ENCODE data around the gene GRM4. TPM values are rescaled to one million over a fixed set of nuclear protein-coding genes. Genes with fewer than 3 reads are reported as not detected.
"Not testable (repeated sequence)": the region's sequence is repeated elsewhere in the genome, so short reads cannot be mapped to it uniquely, and the experiment has no call there.

Gene GRM4
- total RNA-seq, 1 experiment from 2014 or later: not detected

DNA sequence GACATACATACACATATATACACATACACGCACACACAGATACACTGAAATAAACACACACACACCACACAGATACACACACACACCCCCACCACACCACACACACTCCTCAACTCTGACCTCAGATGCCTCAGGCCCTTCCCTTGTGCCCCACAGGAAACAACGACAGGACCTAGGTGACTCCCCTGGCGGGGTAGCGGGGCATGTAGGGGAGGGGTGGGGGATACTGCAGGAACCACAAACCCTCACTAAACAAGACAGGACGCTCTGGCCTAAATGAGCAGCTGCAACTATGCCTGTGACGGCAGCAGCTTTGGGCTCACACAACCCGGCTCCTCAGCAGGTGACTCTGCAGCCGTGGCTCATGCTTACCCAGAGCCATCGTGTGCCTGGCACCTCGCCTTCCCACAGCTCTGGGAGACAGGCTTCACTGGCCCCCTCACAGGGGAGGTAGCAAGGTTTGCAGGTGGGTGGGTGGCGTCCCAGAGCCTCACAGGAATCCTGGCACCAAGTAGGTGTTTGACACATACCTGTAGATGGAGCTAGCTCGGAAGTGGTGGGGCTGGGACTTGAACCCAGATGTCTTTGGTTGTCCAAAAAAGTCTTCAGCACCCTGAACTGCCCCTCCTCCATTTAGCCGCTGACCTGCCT lies 100.8 kb downstream of the GRM4 start:
- Mint-ChIP-seq H3K27ac (ENCODE audit: low read depth, unreplicated experiment) (no peak overlapping the region), H3K4me3 (ENCODE audit: unreplicated experiment) (no peak overlapping the region), H3K36me3 (ENCODE audit: insufficient read depth, unreplicated experiment) (no peaks in the 10 kb centered on the region), H3K27me3 (ENCODE audit: insufficient read depth, unreplicated experiment) (peaks cover 28% of the 10 kb centered on the region), H3K4me1 (ENCODE audit: insufficient read depth, unreplicated experiment) (no peaks in the 10 kb centered on the region), H3K9me3 (ENCODE audit: unreplicated experiment) (no peaks in the 10 kb centered on the region)
- no TSS peak for BruUV-seq (replicated peaks)
- ChIA-PET POLR2A (interaction anchor here (0.6 to 1.1 kb wide), 2 partner anchors 16 to 1196 kb away, joined by 4 to 6 read pairs; no protein-coding TSS in a partner anchor), CTCF (no interaction called here)
- TF ChIP-seq, protein P1, sequence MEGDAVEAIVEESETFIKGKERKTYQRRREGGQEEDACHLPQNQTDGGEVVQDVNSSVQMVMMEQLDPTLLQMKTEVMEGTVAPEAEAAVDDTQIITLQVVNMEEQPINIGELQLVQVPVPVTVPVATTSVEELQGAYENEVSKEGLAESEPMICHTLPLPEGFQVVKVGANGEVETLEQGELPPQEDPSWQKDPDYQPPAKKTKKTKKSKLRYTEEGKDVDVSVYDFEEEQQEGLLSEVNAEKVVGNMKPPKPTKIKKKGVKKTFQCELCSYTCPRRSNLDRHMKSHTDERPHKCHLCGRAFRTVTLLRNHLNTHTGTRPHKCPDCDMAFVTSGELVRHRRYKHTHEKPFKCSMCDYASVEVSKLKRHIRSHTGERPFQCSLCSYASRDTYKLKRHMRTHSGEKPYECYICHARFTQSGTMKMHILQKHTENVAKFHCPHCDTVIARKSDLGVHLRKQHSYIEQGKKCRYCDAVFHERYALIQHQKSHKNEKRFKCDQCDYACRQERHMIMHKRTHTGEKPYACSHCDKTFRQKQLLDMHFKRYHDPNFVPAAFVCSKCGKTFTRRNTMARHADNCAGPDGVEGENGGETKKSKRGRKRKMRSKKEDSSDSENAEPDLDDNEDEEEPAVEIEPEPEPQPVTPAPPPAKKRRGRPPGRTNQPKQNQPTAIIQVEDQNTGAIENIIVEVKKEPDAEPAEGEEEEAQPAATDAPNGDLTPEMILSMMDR (IDR thresholded peaks at IDR 0.05; ENCODE audit: unreplicated experiment): no peak
- intact Hi-C loops (cut with micrococcal nuclease): no loop called here
- DNase-seq (ENCODE audit: unreplicated experiment): no peak

DNA sequence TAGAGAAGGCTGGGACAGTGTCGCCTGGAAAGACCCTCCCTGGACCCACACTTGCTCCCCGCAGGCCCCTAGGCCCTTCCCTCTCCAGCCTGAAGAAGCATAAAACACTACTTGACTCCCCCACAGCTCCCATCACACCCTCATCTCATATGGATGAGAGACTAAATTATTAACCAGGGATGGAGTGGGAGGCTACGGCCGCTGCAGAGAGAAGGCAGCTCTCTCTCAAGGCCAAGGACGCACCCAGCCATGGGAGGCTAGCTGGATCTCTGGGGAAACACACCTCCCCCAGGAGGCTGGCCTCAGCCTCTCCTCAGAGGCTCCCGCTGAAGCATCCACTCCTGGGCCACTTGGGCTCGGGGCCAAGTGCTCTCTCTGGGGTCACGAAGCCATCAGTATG lies 102.5 kb downstream of the GRM4 start:
- Mint-ChIP-seq H3K27ac (ENCODE audit: low read depth, unreplicated experiment) (no peak overlapping the region), H3K4me3 (ENCODE audit: unreplicated experiment) (no peak overlapping the region), H3K36me3 (ENCODE audit: insufficient read depth, unreplicated experiment) (no peaks in the 10 kb centered on the region), H3K9me3 (ENCODE audit: unreplicated experiment) (no peaks in the 10 kb centered on the region), H3K27me3 (ENCODE audit: insufficient read depth, unreplicated experiment) (peaks cover 11% of the 10 kb centered on the region), H3K4me1 (ENCODE audit: insufficient read depth, unreplicated experiment) (no peaks in the 10 kb centered on the region)
- DNase-seq (ENCODE audit: unreplicated experiment): no peak
- BruUV-seq (replicated peaks): no TSS peak
- ChIA-PET POLR2A (no interaction called here), CTCF (interaction anchor here (1.2 kb wide), 1 partner anchor 12 kb away, joined by 3 read pairs; no protein-coding TSS in a partner anchor)
- intact Hi-C loops (cut with micrococcal nuclease): no loop called here
- TF ChIP-seq, protein P1 (IDR thresholded peaks at IDR 0.05; ENCODE audit: unreplicated experiment): no peak

DNA sequence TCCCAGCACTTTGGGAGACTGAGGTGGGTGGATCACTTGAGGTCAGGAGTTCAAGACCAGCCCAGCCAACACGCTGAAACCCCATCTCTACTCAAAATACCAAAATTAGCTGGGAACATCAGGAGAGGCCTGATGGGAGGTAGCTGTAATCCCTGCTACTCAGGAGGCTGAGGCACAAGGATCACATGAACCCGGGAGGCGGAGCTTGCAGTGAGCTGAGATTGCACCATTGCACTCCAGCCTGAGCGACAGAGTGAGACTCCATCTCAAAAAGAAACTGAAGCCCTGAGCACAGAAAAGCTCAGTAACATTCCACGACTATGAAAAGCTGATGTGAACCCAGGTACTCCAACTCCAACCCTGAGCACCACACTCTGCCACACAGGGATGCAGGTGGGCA lies 103.9 kb downstream of the GRM4 start:
- H3K4me1 Mint-ChIP-seq (ENCODE audit: insufficient read depth, unreplicated experiment); BruUV-seq (replicated peaks); H3K27me3 Mint-ChIP-seq (ENCODE audit: insufficient read depth, unreplicated experiment); H3K36me3 Mint-ChIP-seq (ENCODE audit: insufficient read depth, unreplicated experiment); intact Hi-C loops (cut with micrococcal nuclease); H3K27ac Mint-ChIP-seq (ENCODE audit: low read depth, unreplicated experiment); POLR2A ChIA-PET; DNase-seq (ENCODE audit: unreplicated experiment); H3K9me3 Mint-ChIP-seq (ENCODE audit: unreplicated experiment); H3K4me3 Mint-ChIP-seq (ENCODE audit: unreplicated experiment): not testable (repeated sequence)
- CTCF ChIA-PET: interaction anchor here (0.8 kb wide), 1 partner anchor 11 kb away, joined by 3 read pairs; no protein-coding TSS in a partner anchor

DNA sequence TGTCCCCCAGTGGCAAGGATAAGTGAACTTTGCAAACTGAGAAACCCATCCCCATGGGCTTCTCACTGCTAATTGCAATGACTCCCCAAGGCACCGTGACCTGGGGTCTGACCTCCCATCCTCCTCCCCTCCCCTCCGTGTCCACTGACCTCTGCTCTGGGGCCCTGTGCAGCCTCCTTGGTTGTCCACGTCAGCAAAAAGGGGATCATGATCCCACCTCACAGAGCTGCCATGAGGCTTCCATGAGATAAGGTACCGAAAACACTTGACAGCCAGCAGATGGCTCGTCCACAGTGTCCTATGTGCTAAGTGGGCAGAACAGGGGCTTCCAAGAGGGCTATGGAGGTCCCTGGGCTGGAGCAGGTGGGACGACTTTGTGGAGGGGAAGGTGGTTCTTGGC lies 104.5 kb downstream of the GRM4 start:
- peaks cover 12% of the 10 kb centered on the region for H3K27me3 Mint-ChIP-seq (ENCODE audit: insufficient read depth, unreplicated experiment)

More for the DNA sequence above, 104.5 kb downstream of the GRM4 start:
- DNase-seq (ENCODE audit: unreplicated experiment): no peak
- intact Hi-C loops (cut with micrococcal nuclease): no loop called here
- no peaks in the 10 kb centered on the region for H3K4me1 Mint-ChIP-seq (ENCODE audit: insufficient read depth, unreplicated experiment)
- H3K9me3 Mint-ChIP-seq (ENCODE audit: unreplicated experiment): no peaks in the 10 kb centered on the region
- no peaks in the 10 kb centered on the region for H3K36me3 Mint-ChIP-seq (ENCODE audit: insufficient read depth, unreplicated experiment)
- CTCF ChIA-PET: no interaction called here
- TF ChIP-seq, protein P1 (IDR thresholded peaks at IDR 0.05; ENCODE audit: unreplicated experiment): no peak
- BruUV-seq (replicated peaks): no TSS peak
- POLR2A ChIA-PET: no interaction called here
- H3K4me3 Mint-ChIP-seq (ENCODE audit: unreplicated experiment): no peak overlapping the region
- no peak overlapping the region for H3K27ac Mint-ChIP-seq (ENCODE audit: low read depth, unreplicated experiment)

Data from MCF 10A (cell line).